GM13976 (cell line): ENCODE data around the gene DYNLRB2.

Experiments
- DNase-seq: peaks from one replicate; pipeline ENCODE4 v3.0.0; 2012; ENCODE audit warnings: low spot score
- CTCF ChIP-seq: IDR thresholded peaks from 2 replicates; pipeline ENCODE4 v1.5.1; 2012; ENCODE audit warnings: borderline replicate concordance, mild to moderate bottlenecking; ENCODE audit not compliant: insufficient read depth; ENCODE audit errors: extremely low read depth, missing control alignments, control extremely low read depth
- in situ Hi-C: fragments of 300-500 bp; cut with MboI; formaldehyde crosslinking; loops from one replicate; pipeline ENCODE4 v1.12.0; 2022; ENCODE audit warnings: low sequenced_read_pairs, mixed read lengths, inconsistent platforms; ENCODE audit not compliant: unreplicated experiment

The DYNLRB2 gene

GRCh38 chr16:80596507-80597207 lies 55.9 kb downstream of the DYNLRB2 start:
- DNase-seq, result no peak
- TF ChIP-seq CTCF, result no peak
- in situ Hi-C loops, result no loop called here

GRCh38 chr16:80599466-80599865 lies 58.7 kb downstream of the DYNLRB2 start:
- in situ Hi-C loops, result no loop called here
- no peak for TF ChIP-seq CTCF

More at GRCh38 chr16:80599466-80599865, 58.7 kb downstream of the DYNLRB2 start:
- no peak for DNase-seq
